ENCODE measurements around the gene INS. TPM values are rescaled to one million over a fixed set of nuclear protein-coding genes. Genes with fewer than 3 reads are reported as not detected.

The INS gene
- total and polyA plus RNA-seq, 7 donors = 0.65 to 2.8 TPM; not detected in 5

- intact Hi-C loops (cut with DNase I) = loop anchor here in 1 of 2 donors (10.0 kb wide), 1 partner anchor 112 kb away; the partner anchor contains the start of genes C11orf21 and TSPAN32
- 76 to 78% (median 77%) methylated on average over 26 of the region's 26 CpGs for WGBS, 3 donors
- DNase-seq = no peak
- TF ChIP-seq CTCF (IDR thresholded peaks at IDR 0.05) = no peak
- Histone ChIP-seq H3K4me1 (no peaks in the 10 kb centered on the region), H3K27me3 (ENCODE audit: insufficient read depth in 3 of 3, low read length in 2 of 3) (peaks cover 0 to 63% (median 13%) of the 10 kb centered on the region in 3 donors), H3K27ac (no peak overlapping the region), H3K9me3 (no peaks in the 10 kb centered on the region), H3K36me3 (ENCODE audit: insufficient read depth in 1 of 2, low read depth in 1 of 2) (no peaks in the 10 kb centered on the region), H3K4me3 (no peak overlapping the region)
- no peak for ATAC-seq
Observed at GRCh38 chr11:2193099-2193887, 32.3 kb upstream of the INS start.

GRCh38 chr11:2192435-2192834 lies 31.4 kb upstream of the INS start:
- Histone ChIP-seq H3K4me1 (no peaks in the 10 kb centered on the region), H3K9me3 (no peaks in the 10 kb centered on the region), H3K27me3 (ENCODE audit: insufficient read depth in 3 of 3, low read length in 2 of 3) (peaks cover 0 to 65% (median 15%) of the 10 kb centered on the region in 3 donors), H3K4me3 (no peak overlapping the region), H3K27ac (no peak overlapping the region), H3K36me3 (ENCODE audit: insufficient read depth in 1 of 2, low read depth in 1 of 2) (no peaks in the 10 kb centered on the region)
- intact Hi-C loops (cut with DNase I) = loop anchor here in 1 of 2 donors (10.0 kb wide), 1 partner anchor 112 kb away; the partner anchor contains the start of genes C11orf21 and TSPAN32
- ATAC-seq = no peak
- WGBS, 3 donors = 85 to 96% (median 92%) methylated on average over 10 of the region's 10 CpGs
- TF ChIP-seq CTCF (IDR thresholded peaks at IDR 0.05) = no peak
- DNase-seq = no peak

DNA sequence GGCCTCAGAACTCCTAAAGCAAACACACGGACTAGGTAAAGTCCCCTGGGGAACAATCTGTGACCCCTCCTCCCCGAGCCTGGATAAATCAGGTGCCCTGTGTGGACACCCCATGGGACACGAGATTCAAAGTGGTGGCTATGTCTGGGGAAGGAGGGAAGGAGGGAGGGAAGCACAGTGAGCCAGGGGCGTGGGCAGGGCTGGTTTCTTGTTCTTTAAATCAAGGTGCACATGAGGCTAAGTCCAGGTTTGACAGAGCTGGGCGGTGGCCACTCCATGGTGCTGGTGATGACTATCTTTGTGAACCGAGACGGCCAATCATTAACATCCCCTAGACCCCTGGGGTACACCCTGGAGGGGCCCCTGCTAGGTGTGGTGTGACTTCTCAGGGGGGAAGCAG lies 30.9 kb upstream of the INS start:
- H3K27me3 ChIP-seq (ENCODE audit: insufficient read depth in 3 of 3, low read length in 2 of 3) = peaks cover 0 to 68% (median 13%) of the 10 kb centered on the region in 3 donors

DNA sequence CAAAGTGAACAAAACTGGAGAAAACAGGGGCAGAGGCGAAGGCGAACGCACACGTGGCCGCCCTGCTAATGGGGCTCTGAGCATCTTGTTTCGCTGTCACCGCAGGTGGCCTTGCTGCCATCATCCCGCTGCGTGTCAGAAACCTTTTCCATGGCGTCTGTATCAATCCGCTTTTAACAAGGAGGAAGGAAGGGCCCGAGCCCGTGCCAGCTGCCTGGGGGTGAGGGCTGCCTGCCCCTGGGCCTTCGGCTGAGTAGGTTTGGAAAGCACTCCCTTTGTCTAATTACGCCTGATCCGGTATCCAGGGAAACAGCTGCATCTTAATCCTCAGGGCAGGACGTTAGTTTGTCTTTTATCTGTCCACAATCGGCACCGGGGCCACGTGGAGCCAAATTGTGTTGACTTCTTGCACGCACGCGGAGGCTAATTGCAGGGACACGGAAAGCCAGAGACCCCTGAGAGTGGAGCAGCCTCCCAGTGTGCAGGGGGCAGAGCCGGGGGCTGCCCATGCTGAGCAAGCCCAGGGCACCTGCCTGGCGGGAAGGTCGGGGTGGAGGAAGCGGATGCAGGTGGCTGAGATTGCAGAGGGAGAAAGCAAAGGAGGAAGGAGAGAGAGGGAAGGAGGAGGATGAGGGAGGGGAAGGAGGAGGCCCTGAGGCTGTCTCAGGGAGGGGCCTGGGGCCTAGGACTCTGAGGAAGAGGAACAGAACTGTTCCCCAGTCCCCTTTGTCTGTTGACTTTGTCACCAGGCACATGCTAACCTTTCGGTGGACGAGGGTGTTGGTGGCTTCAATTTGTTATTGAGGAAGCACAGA lies 29.9 kb upstream of the INS start:
- H3K4me3 ChIP-seq = no peak overlapping the region
- no peaks in the 10 kb centered on the region for H3K9me3 ChIP-seq
- H3K4me1 ChIP-seq = no peaks in the 10 kb centered on the region
- no peak for ATAC-seq
- intact Hi-C loops (cut with DNase I) = loop anchor here in 1 of 2 donors (10.0 kb wide), 1 partner anchor 114 kb away; the partner anchor contains the start of genes C11orf21 and TSPAN32
- 31 to 40% (median 32%) methylated on average over 30 of the region's 30 CpGs for WGBS, 3 donors
- no peaks in the 10 kb centered on the region for H3K36me3 ChIP-seq (ENCODE audit: insufficient read depth in 1 of 2, low read depth in 1 of 2)
- DNase-seq = no peak
- peaks cover 0 to 76% (median 13%) of the 10 kb centered on the region in 3 donors for H3K27me3 ChIP-seq (ENCODE audit: insufficient read depth in 3 of 3, low read length in 2 of 3)
- H3K27ac ChIP-seq = no peak overlapping the region
- TF ChIP-seq CTCF (IDR thresholded peaks at IDR 0.05) = no peak

More for the DNA sequence above, 30.9 kb upstream of the INS start:
- intact Hi-C loops (cut with DNase I) = loop anchor here in 1 of 2 donors (10.0 kb wide), 1 partner anchor 113 kb away; the partner anchor contains the start of genes C11orf21 and TSPAN32
- H3K36me3 ChIP-seq (ENCODE audit: insufficient read depth in 1 of 2, low read depth in 1 of 2) = no peaks in the 10 kb centered on the region
- no peak overlapping the region for H3K27ac ChIP-seq
- 85 to 88% (median 86%) methylated on average over 7 of the region's 7 CpGs for WGBS, 3 donors
- no peaks in the 10 kb centered on the region for H3K9me3 ChIP-seq
- H3K4me1 ChIP-seq = no peaks in the 10 kb centered on the region
- DNase-seq = no peak
- no peak overlapping the region for H3K4me3 ChIP-seq
- no peak for TF ChIP-seq CTCF (IDR thresholded peaks at IDR 0.05)
- ATAC-seq = no peak

Measured in psoas muscle (tissue), 8 donors.